Right atrium auricular region (tissue), 2 donors: ENCODE data around the gene RIPPLY1. TPM values are rescaled to one million over a fixed set of nuclear protein-coding genes. Genes with fewer than 3 reads are reported as not detected.

ENCODE experiments used
- DNase-seq: peaks from one replicate; pipeline ENCODE4 v3.0.0-alpha.2; 2019; ENCODE audit warnings: low spot score
- H3K27ac ChIP-seq, 2 donors: fragments of 200-600 bp; sonication (generic); 1 replicate in 1 of 2; 2 replicates in 1 of 2; pipeline ENCODE4 v1.5.1; 2016 to 2019
- H3K27me3 ChIP-seq, 2 donors: fragments of 200-600 bp; sonication (generic); one replicate each; pipeline versions ENCODE4 v1.5.1 to v1.6.0; 2017 to 2019
- H3K36me3 ChIP-seq: fragments of 200-600 bp; sonication (generic); one replicate; pipeline ENCODE4 v1.5.1; 2016
- H3K4me1 ChIP-seq, 2 donors: fragments of 200-600 bp; sonication (generic); one replicate each; pipeline versions ENCODE4 v1.5.1 to v1.6.0; 2017 to 2019
- H3K4me3 ChIP-seq, 2 donors: fragments of 200-600 bp; sonication (generic); 1 replicate in 1 of 2; 2 replicates in 1 of 2; pipeline ENCODE4 v1.5.1; 2017 to 2019; ENCODE audit warnings: mild to moderate bottlenecking in 1 of 2, moderate library complexity in 1 of 2
- H3K9me3 ChIP-seq, 2 donors: fragments of 200-600 bp; sonication (generic); one replicate each; pipeline ENCODE4 v1.5.1; 2019
- CTCF ChIP-seq, 2 donors: fragments of 200-600 bp; sonication (generic); IDR thresholded peaks; one replicate each; pipeline ENCODE4 v1.5.1; 2019; ENCODE audit warnings: antibody characterized with exemption in 2 of 2
- total RNA-seq, 2 donors: library from RNA; depleted of rRNA; stranded (reverse); fragments of >200 nt; gene quantifications; one replicate each; pipeline ENCODE4 v1.1.0, GENCODE V29; 2016

The RIPPLY1 gene
- total RNA-seq, 2 donors from 2014 or later = not detected

- Histone ChIP-seq H3K4me3 (no peak overlapping the region), H3K9me3 (no peaks in the 10 kb centered on the region), H3K36me3 (no peaks in the 10 kb centered on the region), H3K27ac (no peak overlapping the region), H3K4me1 (peaks cover 0 to 5% of the 10 kb centered on the region in 2 donors), H3K27me3 (no peaks in the 10 kb centered on the region)
- DNase-seq = no peak
- TF ChIP-seq CTCF (IDR thresholded peaks at IDR 0.05) = no peak
Measured at GRCh38 chrX:106927700-106928099, 24.6 kb upstream of the RIPPLY1 start.

- no peak for TF ChIP-seq CTCF (IDR thresholded peaks at IDR 0.05)
- no peaks in the 10 kb centered on the region for H3K9me3 ChIP-seq
- no peak overlapping the region for H3K4me3 ChIP-seq
- H3K27me3 ChIP-seq = no peaks in the 10 kb centered on the region
- no peaks in the 10 kb centered on the region for H3K36me3 ChIP-seq
- DNase-seq = no peak
- H3K4me1 ChIP-seq = no peaks in the 10 kb centered on the region
- H3K27ac ChIP-seq = no peak overlapping the region
Measured at GRCh38 chrX:106927023-106927422, 23.9 kb upstream of the RIPPLY1 start.

- Histone ChIP-seq H3K36me3 (no peaks in the 10 kb centered on the region), H3K27ac (no peak overlapping the region), H3K4me3 (no peak overlapping the region), H3K27me3 (no peaks in the 10 kb centered on the region), H3K4me1 (no peaks in the 10 kb centered on the region), H3K9me3 (no peaks in the 10 kb centered on the region)
- no peak for TF ChIP-seq CTCF (IDR thresholded peaks at IDR 0.05)
- DNase-seq = no peak
Measured at GRCh38 chrX:106921637-106922036, 18.5 kb upstream of the RIPPLY1 start.

DNA sequence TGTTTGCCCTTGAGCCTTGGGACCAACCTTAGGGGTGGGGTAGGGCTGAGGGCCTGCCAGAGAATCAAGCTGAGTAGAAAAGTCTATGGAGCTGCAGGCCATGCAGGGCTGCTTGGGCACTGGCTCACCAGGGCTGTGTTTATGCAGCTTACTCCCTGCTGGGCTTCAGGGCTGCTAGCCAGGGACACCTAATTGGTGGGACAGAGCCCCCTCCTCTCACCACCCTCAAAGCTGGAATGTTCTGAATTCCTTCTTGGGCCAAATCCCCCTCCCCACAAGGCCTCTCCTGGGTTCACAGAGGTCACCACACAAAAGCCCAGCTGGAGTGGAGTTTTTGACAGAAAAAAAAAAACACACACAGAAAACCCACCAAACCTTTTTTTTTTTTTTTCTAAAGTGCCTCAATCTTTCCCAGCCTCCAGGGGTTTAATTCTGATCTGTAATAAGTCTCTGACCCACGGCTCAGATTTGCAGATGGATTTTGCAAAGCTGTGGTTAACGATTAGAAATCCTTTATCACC lies 16.9 kb upstream of the RIPPLY1 start, which contains the start of gene CLDN2:
TSS of gene CLDN2 (plus strand) at position 471 of the 521 bp plus-strand sequence. CDS start 7,827 bp downstream, outside the sequence.
- TF ChIP-seq CTCF (IDR thresholded peaks at IDR 0.05) = no peak
- no peaks in the 10 kb centered on the region for H3K36me3 ChIP-seq
- no peak within 1 kb of the TSS for H3K27ac ChIP-seq
- no peaks in the 10 kb centered on the region for H3K4me1 ChIP-seq
- H3K27me3 ChIP-seq = no peaks in the 10 kb centered on the region
- no peak for DNase-seq
- no peaks in the 10 kb centered on the region for H3K9me3 ChIP-seq
- no peak within 1 kb of the TSS for H3K4me3 ChIP-seq

- Histone ChIP-seq H3K4me1 (no peaks in the 10 kb centered on the region), H3K27me3 (no peaks in the 10 kb centered on the region), H3K27ac (no peak overlapping the region), H3K4me3 (no peak overlapping the region), H3K36me3 (no peaks in the 10 kb centered on the region), H3K9me3 (no peaks in the 10 kb centered on the region)
- no peak for TF ChIP-seq CTCF (IDR thresholded peaks at IDR 0.05)
- no peak for DNase-seq
Measured at GRCh38 chrX:106917830-106918500, 14.8 kb upstream of the RIPPLY1 start.

DNA sequence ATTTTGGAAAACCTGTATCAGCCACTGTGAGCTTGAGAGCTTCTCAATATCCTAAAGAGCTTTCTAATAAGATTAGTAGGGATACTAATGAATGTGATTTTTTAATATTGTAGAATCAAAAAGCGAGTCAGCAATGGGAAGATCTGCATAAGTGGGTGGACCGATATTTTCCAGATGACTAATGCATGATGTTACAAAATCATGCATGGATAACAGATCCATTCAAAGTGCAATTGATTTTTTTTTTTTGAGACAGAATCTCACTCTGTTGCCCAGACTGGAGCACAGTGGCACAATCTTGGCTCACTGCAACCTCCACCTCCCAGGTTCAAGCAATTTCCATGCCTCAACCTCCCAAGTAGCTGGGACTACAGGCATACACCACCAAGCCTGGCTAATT lies 9.7 kb upstream of the RIPPLY1 start:
- H3K36me3 ChIP-seq = no peaks in the 10 kb centered on the region
- no peaks in the 10 kb centered on the region for H3K4me1 ChIP-seq
- no peak overlapping the region for H3K4me3 ChIP-seq
- TF ChIP-seq CTCF (IDR thresholded peaks at IDR 0.05) = no peak
- H3K27me3 ChIP-seq = no peaks in the 10 kb centered on the region
- H3K27ac ChIP-seq = no peak overlapping the region
- no peak for DNase-seq
- H3K9me3 ChIP-seq = no peaks in the 10 kb centered on the region
